PC-9 (cell line): ENCODE results near the gene CDC20. TPM values are rescaled to one million over a fixed set of nuclear protein-coding genes. Genes with fewer than 3 reads are reported as not detected.

Source experiments
- BruUV-seq: library from RNA; stranded (reverse); fragments of 400-500 nt; replicated peaks from 2 replicates; lab custom pipeline; 2021; lab: Mats Ljungman, UMichigan
- CTCF ChIA-PET: fragments of 300-600 bp; sonication (Branson Sonifier 250); formaldehyde crosslinking; loops from one replicate; lab custom pipeline; 2022; ENCODE audit warnings: antibody characterized with exemption; lab: Charles Lee
- POLR2A ChIA-PET: fragments of 300-600 bp; sonication (Branson Sonifier 250); formaldehyde crosslinking; loops from one replicate; lab custom pipeline; 2022; ENCODE audit warnings: antibody characterized with exemption; ENCODE audit not compliant: unreplicated experiment; lab: Charles Lee
- DNase-seq, 2 experiments: peaks; one replicate each; pipeline versions ENCODE4 v3.0.0 to v3.0.0-alpha.2; 2015 to 2022; ENCODE audit warnings: mixed read lengths in 1 of 2
- H2AFZ ChIP-seq: fragments of 200-600 bp; sonication (generic); 2 replicates; pipeline ENCODE4 v1.8.1; 2017; ENCODE audit warnings: antibody characterized with exemption
- H3F3A ChIP-seq: fragments of 200-600 bp; sonication (generic); 2 replicates; pipeline ENCODE4 v1.8.1; 2017; ENCODE audit warnings: antibody characterized with exemption, mild to moderate bottlenecking, low read depth; ENCODE audit not compliant: insufficient read depth
- H3K27ac ChIP-seq: fragments of 200-600 bp; sonication (generic); 2 replicates; pipeline ENCODE4 v1.6.1; 2016; ENCODE audit warnings: mixed run types
- H3K27me3 ChIP-seq: fragments of 200-600 bp; sonication (generic); 2 replicates; pipeline ENCODE4 v1.6.1; 2016; ENCODE audit warnings: low read depth, mixed run types; ENCODE audit not compliant: insufficient read depth
- H3K36me3 ChIP-seq: fragments of 200-600 bp; sonication (generic); 2 replicates; pipeline ENCODE4 v1.6.1; 2016; ENCODE audit warnings: low read depth, mixed run types
- H3K4me1 ChIP-seq: fragments of 200-600 bp; sonication (generic); replicated peaks from 2 replicates; pipeline ENCODE4 v1.6.1; 2016; ENCODE audit warnings: mixed run types; ENCODE audit not compliant: insufficient read depth
- H3K4me2 ChIP-seq: fragments of 200-600 bp; sonication (generic); 2 replicates; pipeline ENCODE4 v1.6.1; 2017; ENCODE audit warnings: mixed run types
- H3K4me3 ChIP-seq: fragments of 200-600 bp; sonication (generic); 2 replicates; pipeline ENCODE4 v1.6.1; 2016; ENCODE audit warnings: mixed run types
- H3K79me2 ChIP-seq: fragments of 200-600 bp; sonication (generic); 2 replicates; pipeline ENCODE4 v1.6.1; 2017; ENCODE audit warnings: low read depth, mixed run types
- H3K9me2 ChIP-seq: fragments of 200-600 bp; sonication (generic); 2 replicates; pipeline ENCODE4 v1.8.1; 2017; ENCODE audit warnings: mild to moderate bottlenecking; ENCODE audit not compliant: insufficient read depth
- H3K9me3 ChIP-seq: fragments of 200-600 bp; sonication (generic); 2 replicates; pipeline ENCODE4 v1.8.1; 2016; ENCODE audit warnings: low read depth; ENCODE audit not compliant: insufficient read depth
- H4K20me1 ChIP-seq: fragments of 200-600 bp; sonication (generic); 2 replicates; pipeline ENCODE4 v1.8.1; 2017; ENCODE audit not compliant: insufficient read depth
- CTCF ChIP-seq: fragments of 200-600 bp; sonication (generic); conservative IDR thresholded peaks from 2 replicates; pipeline ENCODE4 v1.6.1; 2017; ENCODE audit warnings: mixed run types, antibody characterized with exemption, mild to moderate bottlenecking, moderate library complexity
- EZH2 ChIP-seq: fragments of 200-600 bp; sonication (generic); IDR thresholded peaks from 2 replicates; pipeline ENCODE4 v1.8.0; 2017; ENCODE audit warnings: antibody characterized with exemption, low read depth
- intact Hi-C: fragments of 100-400 bp; cut with micrococcal nuclease; formaldehyde crosslinking; loops from one replicate; pipeline ENCODE4 v1.10.0; 2022; ENCODE audit not compliant: unreplicated experiment
- total RNA-seq: library from RNA; stranded (reverse); gene quantifications from 2 replicates; pipeline ENCODE4 v1.2.3, GENCODE V29; 2021

CDC20 gene
- total RNA-seq, 1 experiment from 2014 or later: 229 TPM

GRCh38 chr1:43367026-43367903 lies 8.5 kb downstream of the CDC20 start:
- CTCF ChIA-PET: interaction anchor here (0.8 kb wide), 1 partner anchor 109 kb away, joined by 4 read pairs; no protein-coding TSS in a partner anchor
- Histone ChIP-seq H3K4me2 (peak overlapping the region; percentile 92), H3F3A (peaks cover 85% of the 10 kb centered on the region), H3K79me2 (peaks cover 78% of the 10 kb centered on the region), H4K20me1 (no peaks in the 10 kb centered on the region), H3K36me3 (peaks cover 21% of the 10 kb centered on the region), H3K9me3 (no peaks in the 10 kb centered on the region), H3K9me2 (no peaks in the 10 kb centered on the region), H3K4me3 (peak overlapping the region; percentile 99), H3K27me3 (no peaks in the 10 kb centered on the region), H3K4me1 (peaks cover 67% of the 10 kb centered on the region), H3K27ac (peak overlapping the region; percentile 89), H2AFZ (peak overlapping the region; percentile 77)
- TSS peak; percentile 48 for BruUV-seq
- intact Hi-C loops: loop anchor here (1.0 to 5.0 kb wide), 6 partner anchors 18 to 430 kb away; partner anchors contain the start of genes C1orf210, MED8 and SZT2
- POLR2A ChIA-PET: interaction anchor here (0.5 to 1.4 kb wide), 10 partner anchors 22 to 760 kb away, joined by 3 to 23 read pairs (median 6); partner anchors contain the start of genes C1orf210, MED8 and SZT2
- TF ChIP-seq EZH2 (no peak), CTCF (no peak)
- DNase-seq: no peak

GRCh38 chr1:43367904-43368645 lies 9.3 kb downstream of the CDC20 start, which contains the start of gene ELOVL1:
ELOVL1 (minus strand) TSS chr1:43368011; CDS start chr1:43365609, 2,402 bp downstream.
- TF ChIP-seq CTCF (peak; percentile 33; the same call in 1 of the 2 replicates), EZH2 (no peak)
- Histone ChIP-seq H3K9me2 (no peaks in the 10 kb centered on the region), H3K27me3 (no peaks in the 10 kb centered on the region), H4K20me1 (no peaks in the 10 kb centered on the region), H3K4me1 (peaks cover 69% of the 10 kb centered on the region), H3K9me3 (no peaks in the 10 kb centered on the region), H3K27ac (peak within 1 kb of the TSS; percentile 89), H3K36me3 (peaks cover 20% of the 10 kb centered on the region), H3F3A (peaks cover 83% of the 10 kb centered on the region), H3K4me3 (peak within 1 kb of the TSS; percentile 99), H3K4me2 (peak within 1 kb of the TSS; percentile 92), H3K79me2 (peaks cover 72% of the 10 kb centered on the region), H2AFZ (peak within 1 kb of the TSS; percentile 77)
- peak; percentile 82 to 96 for DNase-seq
- ChIA-PET CTCF (interaction anchor here (0.8 kb wide), 1 partner anchor 110 kb away, joined by 4 read pairs; no protein-coding TSS in a partner anchor), POLR2A (interaction anchor here (0.5 to 1.4 kb wide), 11 partner anchors 20 to 760 kb away, joined by 3 to 23 read pairs (median 4); partner anchors contain the start of genes C1orf210, MED8 and SZT2)
- BruUV-seq: TSS peak; percentile 84
- intact Hi-C loops: loop anchor here (1.0 to 5.0 kb wide), 6 partner anchors 19 to 431 kb away; partner anchors contain the start of genes C1orf210, MED8 and SZT2
